GM12878 (cell line): Measurements from ENCODE around the gene NFATC3. TPM values are rescaled to one million over a fixed set of nuclear protein-coding genes. Genes with fewer than 3 reads are reported as not detected.

Experiments used
- ATAC-seq: fragments of 200-7000 bp; cut with Tn5 transposase; 3 replicates; pipeline ENCODE4 v1.9.1; 2020; ENCODE audit warnings: mild to moderate bottlenecking, moderate library complexity
- BruUV-seq: library from RNA; stranded (reverse); fragments of 400-500 nt; replicated peaks from 2 replicates; lab custom pipeline; 2021; lab: Mats Ljungman, UMichigan
- CTCF ChIA-PET: fragments of 300-600 bp; sonication (Branson Sonifier 250); formaldehyde crosslinking; extraction: SDS; loops from one replicate; lab custom pipeline; 2021; ENCODE audit warnings: inconsistent platforms; lab: Yijun Ruan, JAX
- POLR2A ChIA-PET: fragments of 350-600 bp; formaldehyde crosslinking; extraction: SDS; loops from one replicate; lab custom pipeline; 2021; ENCODE audit warnings: inconsistent platforms; lab: Charles Lee
- RAD21 ChIA-PET: fragments of 300-600 bp; sonication (Branson Sonifier 250); formaldehyde crosslinking; loops from one replicate; lab custom pipeline; 2023; ENCODE audit warnings: antibody characterized with exemption; ENCODE audit not compliant: unreplicated experiment; lab: Charles Lee
- SMC1A ChIA-PET: fragments of 300-600 bp; sonication (Branson Sonifier 250); formaldehyde crosslinking; loops from one replicate; lab custom pipeline; 2023; ENCODE audit not compliant: unreplicated experiment, uncharacterized antibody; lab: Charles Lee
- DNase-seq: peaks from one replicate; pipeline ENCODE4 v3.0.0-alpha.2; 2011; ENCODE audit warnings: low read depth, low spot score
- FAIRE-seq: peaks from 3 replicates; lab custom pipeline; 2011; peaks lifted over from hg19 to GRCh38; lab: Jason Lieb, UNC
- H2AFZ ChIP-seq: 2 replicates; pipeline ENCODE4 v1.6.0; 2011; ENCODE audit warnings: low read depth, low read length, control low read depth; ENCODE audit not compliant: control insufficient read depth
- H3K27ac ChIP-seq: 2 replicates; pipeline ENCODE4 v1.5.1; 2011; ENCODE audit warnings: control low read depth; ENCODE audit not compliant: control insufficient read depth, insufficient read depth
- H3K27me3 ChIP-seq, 2 experiments: replicated peaks in 1 of 2; 2 replicates each; pipeline versions ENCODE4 v1.6.0 to v1.6.1; 2011; ENCODE audit warnings: low read length in 1 of 2; ENCODE audit not compliant: control insufficient read depth in 2 of 2, insufficient read depth in 2 of 2
- H3K36me3 ChIP-seq, 2 experiments: 2 replicates each; pipeline ENCODE4 v1.5.1; 2011; ENCODE audit warnings: low read length in 1 of 2; ENCODE audit not compliant: control insufficient read depth in 2 of 2, insufficient read depth in 2 of 2
- H3K4me1 ChIP-seq: 2 replicates; pipeline ENCODE4 v1.6.1; 2011; ENCODE audit warnings: mild to moderate bottlenecking, low read length, moderate library complexity, mixed read lengths; ENCODE audit not compliant: control insufficient read depth, insufficient read depth
- H3K4me2 ChIP-seq: 2 replicates; pipeline ENCODE4 v1.6.0; 2011; ENCODE audit warnings: control low read depth; ENCODE audit not compliant: control insufficient read depth, insufficient read depth
- H3K4me3 ChIP-seq: fragments of 200-600 bp; sonication (generic); 2 replicates; pipeline ENCODE4 v1.5.1; 2016
- H3K79me2 ChIP-seq: 2 replicates; pipeline ENCODE4 v1.6.0; 2011; ENCODE audit warnings: low read length; ENCODE audit not compliant: control insufficient read depth, insufficient read depth
- H3K9ac ChIP-seq: 2 replicates; pipeline ENCODE4 v1.8.0; 2011; ENCODE audit warnings: low read length, control low read depth, mixed read lengths; ENCODE audit not compliant: control insufficient read depth, insufficient read depth
- H3K9me3 ChIP-seq: replicated peaks from 3 replicates; pipeline ENCODE4 v1.5.1; 2011; ENCODE audit warnings: mild to moderate bottlenecking, low read length; ENCODE audit not compliant: control insufficient read depth, insufficient read depth
- H4K20me1 ChIP-seq: 2 replicates; pipeline ENCODE4 v1.6.0; 2011; ENCODE audit not compliant: control insufficient read depth, insufficient read depth
- CREM ChIP-seq: IDR thresholded peaks from 2 replicates; pipeline ENCODE4 v1.6.1; 2014; ENCODE audit warnings: antibody characterized with exemption, low read depth
- FOXK2 ChIP-seq: fragments of 450-650 bp; IDR thresholded peaks from 2 replicates; pipeline ENCODE4 v1.6.1; 2017; ENCODE audit warnings: mild to moderate bottlenecking, moderate library complexity
- JUND ChIP-seq: IDR thresholded peaks from 2 replicates; pipeline ENCODE4 v1.6.1; 2012; ENCODE audit warnings: low read depth, mild to moderate bottlenecking, low read length, improper control_type of control experiment, moderate library complexity
- NR2C1 ChIP-seq: fragments of 450-650 bp; IDR thresholded peaks from 2 replicates; pipeline ENCODE4 v1.6.1; 2017; ENCODE audit warnings: antibody characterized with exemption, mild to moderate bottlenecking, moderate library complexity
- NRF1 ChIP-seq: conservative IDR thresholded peaks from 2 replicates; pipeline ENCODE4 v1.6.1; 2011; ENCODE audit warnings: mild to moderate bottlenecking, low read depth, low read length, improper control_type of control experiment
- PAX8 ChIP-seq: fragments of 450-650 bp; IDR thresholded peaks from 2 replicates; pipeline ENCODE4 v1.6.1; 2017; ENCODE audit warnings: mild to moderate bottlenecking, moderate library complexity
- POLR2AphosphoS2 ChIP-seq: IDR thresholded peaks from 2 replicates; pipeline ENCODE4 v1.6.1; 2011; ENCODE audit warnings: low read depth, mild to moderate bottlenecking, low read length, improper control_type of control experiment, moderate library complexity
- RB1 ChIP-seq: fragments of 450-650 bp; formaldehyde crosslinking; IDR thresholded peaks from 2 replicates; pipeline ENCODE4 v1.6.1; 2017; ENCODE audit warnings: mild to moderate bottlenecking, borderline replicate concordance
- SMARCA5 ChIP-seq: fragments of 450-650 bp; IDR thresholded peaks from 2 replicates; pipeline ENCODE4 v1.6.1; 2017; ENCODE audit warnings: mild to moderate bottlenecking
- STAT1 ChIP-seq: fragments of 450-650 bp; conservative IDR thresholded peaks from 2 replicates; pipeline ENCODE4 v1.6.1; 2014; ENCODE audit warnings: antibody characterized with exemption, mild to moderate bottlenecking
- STAT3 ChIP-seq: IDR thresholded peaks from 2 replicates; pipeline ENCODE4 v1.6.1; 2011; ENCODE audit warnings: low read depth, low read length, improper control_type of control experiment
- YBX1 ChIP-seq: fragments of 450-650 bp; IDR thresholded peaks from 2 replicates; pipeline ENCODE4 v1.6.1; 2016; ENCODE audit warnings: antibody characterized with exemption
- ZNF24 ChIP-seq: fragments of 450-650 bp; IDR thresholded peaks from 2 replicates; pipeline ENCODE4 v1.6.1; 2017; ENCODE audit warnings: antibody characterized with exemption, mild to moderate bottlenecking
- whole genome bisulfite sequencing: methylation state at CpG from one replicate; pipeline ENCODE4 v1.1.6; 2016; ENCODE audit warnings: low lambda C conversion rate; ENCODE audit not compliant: insufficient replicate concordance, insufficient coverage; ENCODE audit errors: missing lambda C conversion rate; 5-methylcytosine and 5-hydroxymethylcytosine counted together
- in situ Hi-C: fragments of 300-500 bp; cut with MboI; formaldehyde crosslinking; loops from 9 replicates; pipeline ENCODE4 v1.14.3; 2018; ENCODE audit warnings: mixed read lengths
- intact Hi-C: fragments of 100-400 bp; cut with micrococcal nuclease; formaldehyde crosslinking; loops from one replicate; pipeline ENCODE4 v1.14.2; 2022; ENCODE audit not compliant: unreplicated experiment
- polyA plus RNA-seq, 11 experiments: library from polyadenylated mRNA; depleted of rRNA in 4 of 11; unstranded in 6 of 11; stranded (reverse) in 5 of 11; fragments of >200 nt; fragmentation: Nextera tagmentation in 4 of 11; fragmentation: Illumina TruSeq in 1 of 11; extraction: Ambion mirVana in 4 of 11; extraction: Trizol in 1 of 11; gene quantifications; 1 replicate in 1 of 11; 2 replicates in 10 of 11; pipeline versions ENCODE4 v1.2.1 to v1.2.3, GENCODE V29; 2011 to 2016; ENCODE audit warnings: inconsistent platforms in 2 of 11, missing spikeins in 2 of 11, low read depth in 1 of 11
- total RNA-seq, 4 experiments: library from RNA; depleted of rRNA in 3 of 4; stranded (reverse); fragments of >200 nt in 3 of 4; fragmentation: Illumina TruSeq in 1 of 4; extraction: Trizol in 1 of 4; gene quantifications; 2 replicates each; pipeline versions ENCODE4 v1.2.1 to v1.2.3, GENCODE V29; 2013 to 2021

NFATC3 gene
- total and polyA plus RNA-seq, 10 of the 15 experiments (the other 5 are each of a cell fraction or from before 2014, with no cell fraction given) = 4.2 to 37.6 (median 24.9) TPM

GRCh38 chr16:68186877-68187276, 101.7 kb downstream of the NFATC3 start:
- Histone ChIP-seq H3K79me2 (no peaks in the 10 kb centered on the region), H3K9ac (no peak overlapping the region), H3K9me3 (no peaks in the 10 kb centered on the region), H3K4me2 (no peak overlapping the region), H2AFZ (no peak overlapping the region), H3K4me3 (no peak overlapping the region), H3K36me3 (peaks cover 10 to 17% of the 10 kb centered on the region in 2 experiments), H3K4me1 (no peaks in the 10 kb centered on the region), H3K27ac (no peak overlapping the region), H4K20me1 (no peaks in the 10 kb centered on the region), H3K27me3 (no peaks in the 10 kb centered on the region)
- ChIA-PET SMC1A (interaction anchor here (0.6 kb wide), 1 partner anchor 146 kb away, joined by 3 read pairs; no protein-coding TSS in a partner anchor), CTCF (interaction anchor here (0.5 kb wide), 1 partner anchor 32 kb away, joined by 3 read pairs; no protein-coding TSS in a partner anchor), POLR2A (no interaction called here), RAD21 (no interaction called here)
- intact Hi-C loops = no loop called here
- 99% methylated on average over 7 of the region's 7 CpGs for WGBS
- no peak for ATAC-seq
- FAIRE-seq = no peak
- BruUV-seq = no TSS peak
- no peak for DNase-seq
- in situ Hi-C loops = no loop called here
- TF ChIP-seq RB1 (no peak), PAX8 (no peak), STAT1 (no peak), NR2C1 (no peak), FOXK2 (no peak), STAT3 (no peak), CREM (no peak), YBX1 (no peak)

- Histone ChIP-seq H3K4me3 (no peak overlapping the region), H2AFZ (no peak overlapping the region), H3K9ac (no peak overlapping the region), H3K27ac (no peak overlapping the region), H3K4me2 (no peak overlapping the region), H3K9me3 (no peaks in the 10 kb centered on the region), H3K4me1 (no peaks in the 10 kb centered on the region), H3K36me3 (peaks cover 10 to 17% of the 10 kb centered on the region in 2 experiments), H3K79me2 (no peaks in the 10 kb centered on the region), H3K27me3 (no peaks in the 10 kb centered on the region), H4K20me1 (no peaks in the 10 kb centered on the region)
- FAIRE-seq (no peak), ATAC-seq (no peak), DNase-seq (no peak)
- TF ChIP-seq POLR2AphosphoS2 (no peak), JUND (no peak), SMARCA5 (no peak), NRF1 (no peak), ZNF24 (no peak), FOXK2 (no peak)
- intact Hi-C loops (no loop called here), in situ Hi-C loops (no loop called here)
- whole genome bisulfite sequencing = 97% methylated on average over 2 of the region's 2 CpGs
- CTCF ChIA-PET = interaction anchor here (1.1 kb wide), 1 partner anchor 31 kb away, joined by 3 read pairs; no protein-coding TSS in a partner anchor
- SMC1A ChIA-PET = no interaction called here
- POLR2A ChIA-PET = no interaction called here
- no TSS peak for BruUV-seq
- RAD21 ChIA-PET = no interaction called here
Measured at GRCh38 chr16:68187505-68187904, 102.3 kb downstream of the NFATC3 start.
